ENCODE data around the gene LAGE3.
"Not testable (repeated sequence)": the region's sequence is repeated elsewhere in the genome, so short reads cannot be mapped to it uniquely, and the experiment has no call there.

Gene LAGE3

GRCh38 chrX:154502098-154502497 is 23.0 kb upstream of the LAGE3 start:
- no peak for TF ChIP-seq CTCF (IDR thresholded peaks at IDR 0.05; ENCODE audit: poor library complexity, severe bottlenecking)
- no peaks in the 10 kb centered on the region for H3K9me3 ChIP-seq (ENCODE audit: severe bottlenecking)

GRCh38 chrX:154501423-154501822 is 22.3 kb upstream of the LAGE3 start:
- not testable (repeated sequence) for H3K4me3 ChIP-seq (ENCODE audit: severe bottlenecking); H3K36me3 ChIP-seq (ENCODE audit: low read depth); H3K27me3 ChIP-seq (ENCODE audit: insufficient read depth, poor library complexity, severe bottlenecking); H3K27ac ChIP-seq (ENCODE audit: poor library complexity, severe bottlenecking); ATAC-seq (ENCODE audit: low read depth); H3K4me1 ChIP-seq (ENCODE audit: insufficient read depth, poor library complexity, severe bottlenecking); H3K9me3 ChIP-seq (ENCODE audit: severe bottlenecking); DNase-seq (ENCODE audit: low spot score)

More at GRCh38 chrX:154502098-154502497, 23.0 kb upstream of the LAGE3 start:
- Histone ChIP-seq H3K27ac (ENCODE audit: poor library complexity, severe bottlenecking) (no peak overlapping the region), H3K4me1 (ENCODE audit: insufficient read depth, poor library complexity, severe bottlenecking) (peaks cover 2% of the 10 kb centered on the region), H3K4me3 (ENCODE audit: severe bottlenecking) (no peak overlapping the region), H3K27me3 (ENCODE audit: insufficient read depth, poor library complexity, severe bottlenecking) (no peaks in the 10 kb centered on the region), H3K36me3 (ENCODE audit: low read depth) (no peaks in the 10 kb centered on the region)
- DNase-seq (ENCODE audit: low spot score) (no peak), ATAC-seq (ENCODE audit: low read depth) (no peak)

- not testable (repeated sequence) for DNase-seq (ENCODE audit: low spot score); ATAC-seq (ENCODE audit: low read depth); H3K36me3 ChIP-seq (ENCODE audit: low read depth); H3K27me3 ChIP-seq (ENCODE audit: insufficient read depth, poor library complexity, severe bottlenecking); H3K9me3 ChIP-seq (ENCODE audit: severe bottlenecking); H3K4me3 ChIP-seq (ENCODE audit: severe bottlenecking); H3K27ac ChIP-seq (ENCODE audit: poor library complexity, severe bottlenecking); H3K4me1 ChIP-seq (ENCODE audit: insufficient read depth, poor library complexity, severe bottlenecking)
Measured at GRCh38 chrX:154496591-154497137, 17.6 kb upstream of the LAGE3 start.

GRCh38 chrX:154495472-154495922 is 16.4 kb upstream of the LAGE3 start:
- Histone ChIP-seq H3K4me1 (ENCODE audit: insufficient read depth, poor library complexity, severe bottlenecking) (no peaks in the 10 kb centered on the region), H3K27me3 (ENCODE audit: insufficient read depth, poor library complexity, severe bottlenecking) (no peaks in the 10 kb centered on the region), H3K36me3 (ENCODE audit: low read depth) (no peaks in the 10 kb centered on the region), H3K9me3 (ENCODE audit: severe bottlenecking) (no peaks in the 10 kb centered on the region), H3K27ac (ENCODE audit: poor library complexity, severe bottlenecking) (no peak overlapping the region), H3K4me3 (ENCODE audit: severe bottlenecking) (no peak overlapping the region)
- ATAC-seq (ENCODE audit: low read depth) = no peak
- no peak for TF ChIP-seq CTCF (IDR thresholded peaks at IDR 0.05; ENCODE audit: poor library complexity, severe bottlenecking)
- DNase-seq (ENCODE audit: low spot score) = no peak

GRCh38 chrX:154494715-154495114 is 15.6 kb upstream of the LAGE3 start:
- Histone ChIP-seq H3K9me3 (ENCODE audit: severe bottlenecking) (no peaks in the 10 kb centered on the region), H3K4me1 (ENCODE audit: insufficient read depth, poor library complexity, severe bottlenecking) (no peaks in the 10 kb centered on the region), H3K27me3 (ENCODE audit: insufficient read depth, poor library complexity, severe bottlenecking) (no peaks in the 10 kb centered on the region), H3K4me3 (ENCODE audit: severe bottlenecking) (no peak overlapping the region), H3K36me3 (ENCODE audit: low read depth) (no peaks in the 10 kb centered on the region), H3K27ac (ENCODE audit: poor library complexity, severe bottlenecking) (no peak overlapping the region)
- ATAC-seq (ENCODE audit: low read depth) = no peak
- DNase-seq (ENCODE audit: low spot score) = no peak
- no peak for TF ChIP-seq CTCF (IDR thresholded peaks at IDR 0.05; ENCODE audit: poor library complexity, severe bottlenecking)

GRCh38 chrX:154490414-154491083 is 11.5 kb upstream of the LAGE3 start, which contains the start of gene SLC10A3:
Gene SLC10A3 (minus strand): TSS chrX:154490629. CDS start chrX:154488940, 1,689 bp downstream.
- ATAC-seq (ENCODE audit: low read depth) = peak; percentile 85
- peak within 1 kb of the TSS; percentile 64 for H3K27ac ChIP-seq (ENCODE audit: poor library complexity, severe bottlenecking)
- peak; percentile 87 for DNase-seq (ENCODE audit: low spot score)
- peaks cover 12% of the 10 kb centered on the region for H3K36me3 ChIP-seq (ENCODE audit: low read depth)
- H3K4me3 ChIP-seq (ENCODE audit: severe bottlenecking) = peak within 1 kb of the TSS; percentile 60
- no peaks in the 10 kb centered on the region for H3K9me3 ChIP-seq (ENCODE audit: severe bottlenecking)
- TF ChIP-seq CTCF (IDR thresholded peaks at IDR 0.05; ENCODE audit: poor library complexity, severe bottlenecking) = peak; percentile 17
- no peaks in the 10 kb centered on the region for H3K27me3 ChIP-seq (ENCODE audit: insufficient read depth, poor library complexity, severe bottlenecking)
- H3K4me1 ChIP-seq (ENCODE audit: insufficient read depth, poor library complexity, severe bottlenecking) = no peaks in the 10 kb centered on the region
